ENCODE data around the gene NAPSA. TPM values are rescaled to one million over a fixed set of nuclear protein-coding genes. Genes with fewer than 3 reads are reported as not detected.

Gene NAPSA
- total and polyA plus RNA-seq, 8 donors, result 0.18 to 87.5 (median 1.9) TPM; not detected in 2

GRCh38 chr19:50322234-50322633 is 43.2 kb downstream of the NAPSA start:
- DNase-seq, result no peak
- H3K4me3 ChIP-seq, result no peak overlapping the region
- WGBS, 5 donors, result 76 to 85% (median 83%) methylated on average over 12 of the region's 12 CpGs
- no peak overlapping the region for H3K27ac ChIP-seq
- no peaks in the 10 kb centered on the region for H3K36me3 ChIP-seq
- intact Hi-C loops (cut with DNase I; ENCODE audit: low total_unique reads), result no loop called here
- peaks cover 0 to 76% (median 16%) of the 10 kb centered on the region in 3 donors for H3K27me3 ChIP-seq
- TF ChIP-seq POLR2AphosphoS5 (IDR thresholded peaks at IDR 0.05), result no peak
- no peak for TF ChIP-seq POLR2A (IDR thresholded peaks at IDR 0.05)
- TF ChIP-seq EP300 (IDR thresholded peaks at IDR 0.05), result no peak
- TF ChIP-seq, protein P1, sequence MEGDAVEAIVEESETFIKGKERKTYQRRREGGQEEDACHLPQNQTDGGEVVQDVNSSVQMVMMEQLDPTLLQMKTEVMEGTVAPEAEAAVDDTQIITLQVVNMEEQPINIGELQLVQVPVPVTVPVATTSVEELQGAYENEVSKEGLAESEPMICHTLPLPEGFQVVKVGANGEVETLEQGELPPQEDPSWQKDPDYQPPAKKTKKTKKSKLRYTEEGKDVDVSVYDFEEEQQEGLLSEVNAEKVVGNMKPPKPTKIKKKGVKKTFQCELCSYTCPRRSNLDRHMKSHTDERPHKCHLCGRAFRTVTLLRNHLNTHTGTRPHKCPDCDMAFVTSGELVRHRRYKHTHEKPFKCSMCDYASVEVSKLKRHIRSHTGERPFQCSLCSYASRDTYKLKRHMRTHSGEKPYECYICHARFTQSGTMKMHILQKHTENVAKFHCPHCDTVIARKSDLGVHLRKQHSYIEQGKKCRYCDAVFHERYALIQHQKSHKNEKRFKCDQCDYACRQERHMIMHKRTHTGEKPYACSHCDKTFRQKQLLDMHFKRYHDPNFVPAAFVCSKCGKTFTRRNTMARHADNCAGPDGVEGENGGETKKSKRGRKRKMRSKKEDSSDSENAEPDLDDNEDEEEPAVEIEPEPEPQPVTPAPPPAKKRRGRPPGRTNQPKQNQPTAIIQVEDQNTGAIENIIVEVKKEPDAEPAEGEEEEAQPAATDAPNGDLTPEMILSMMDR (IDR thresholded peaks at IDR 0.05), result no peak
- peaks cover 3 to 16% (median 15%) of the 10 kb centered on the region in 4 donors for H3K4me1 ChIP-seq
- H3K9me3 ChIP-seq, result no peaks in the 10 kb centered on the region

- Histone ChIP-seq H3K27ac (no peak overlapping the region), H3K4me3 (no peak overlapping the region), H3K9me3 (no peaks in the 10 kb centered on the region), H3K4me1 (peaks cover 3 to 16% (median 15%) of the 10 kb centered on the region in 4 donors), H3K36me3 (no peaks in the 10 kb centered on the region), H3K27me3 (peaks cover 0 to 76% (median 12%) of the 10 kb centered on the region in 3 donors)
- TF ChIP-seq POLR2AphosphoS5 (IDR thresholded peaks at IDR 0.05), result no peak
- no peak for TF ChIP-seq EP300 (IDR thresholded peaks at IDR 0.05)
- no peak for TF ChIP-seq POLR2A (IDR thresholded peaks at IDR 0.05)
- TF ChIP-seq, protein P1 (IDR thresholded peaks at IDR 0.05), result no peak
- intact Hi-C loops (cut with DNase I; ENCODE audit: low total_unique reads), result no loop called here
- DNase-seq, result no peak
- 77 to 94% (median 83%) methylated on average over 4 of the region's 4 CpGs for WGBS, 5 donors
Measured at GRCh38 chr19:50321831-50322230, 43.6 kb downstream of the NAPSA start.

DNA sequence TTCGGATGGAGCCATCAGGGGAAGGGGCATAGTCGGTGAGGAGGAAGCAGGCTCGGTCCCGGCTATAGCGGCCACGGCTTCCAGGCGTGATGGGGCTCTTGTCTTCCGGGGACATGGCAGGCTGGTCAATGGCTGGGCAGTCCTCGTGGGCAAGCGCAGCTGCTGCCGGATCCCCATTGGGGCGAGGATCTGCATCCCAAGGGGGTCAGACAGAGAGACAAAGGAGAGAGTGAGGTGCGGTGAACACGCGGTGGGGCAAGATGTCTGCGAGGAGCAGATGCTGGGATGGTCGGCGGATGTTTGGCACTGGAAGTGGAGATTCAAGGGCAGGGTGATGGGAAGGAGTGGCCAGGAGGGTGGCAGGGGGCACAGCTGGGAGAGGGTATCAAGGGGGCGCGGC is 44.8 kb downstream of the NAPSA start:
- no peaks in the 10 kb centered on the region for H3K9me3 ChIP-seq
- peaks cover 0 to 7% (median 4%) of the 10 kb centered on the region in 4 donors for H3K4me1 ChIP-seq
- TF ChIP-seq EP300 (IDR thresholded peaks at IDR 0.05) (no peak), POLR2A (IDR thresholded peaks at IDR 0.05) (no peak), POLR2AphosphoS5 (IDR thresholded peaks at IDR 0.05) (no peak)
- TF ChIP-seq, protein P1 (IDR thresholded peaks at IDR 0.05), result no peak
- H3K36me3 ChIP-seq, result no peaks in the 10 kb centered on the region
- H3K27me3 ChIP-seq, result peaks cover 2 to 76% (median 13%) of the 10 kb centered on the region in 3 donors
- H3K27ac ChIP-seq, result no peak overlapping the region
- intact Hi-C loops (cut with DNase I; ENCODE audit: low total_unique reads), result no loop called here
- WGBS, 5 donors, result 85 to 90% (median 88%) methylated on average over 20 of the region's 20 CpGs
- no peak overlapping the region for H3K4me3 ChIP-seq
- no peak for DNase-seq

GRCh38 chr19:50320051-50320450 is 45.4 kb downstream of the NAPSA start:
- intact Hi-C loops (cut with DNase I; ENCODE audit: low total_unique reads), result no loop called here
- H3K36me3 ChIP-seq, result no peaks in the 10 kb centered on the region
- no peak for DNase-seq
- H3K4me1 ChIP-seq, result peaks cover 0 to 4% (median 0%) of the 10 kb centered on the region in 4 donors
- no peak overlapping the region for H3K27ac ChIP-seq
- peaks cover 6 to 76% (median 18%) of the 10 kb centered on the region in 3 donors for H3K27me3 ChIP-seq
- H3K9me3 ChIP-seq, result no peaks in the 10 kb centered on the region
- WGBS, 5 donors, result 86 to 95% (median 91%) methylated on average over 10 to 12 of the region's 12 CpGs
- no peak overlapping the region for H3K4me3 ChIP-seq
- TF ChIP-seq POLR2A (IDR thresholded peaks at IDR 0.05), result no peak
- TF ChIP-seq, protein P1 (IDR thresholded peaks at IDR 0.05), result no peak
- no peak for TF ChIP-seq EP300 (IDR thresholded peaks at IDR 0.05)
